Measurements from ENCODE around the gene CNTRL. TPM values are rescaled to one million over a fixed set of nuclear protein-coding genes. Genes with fewer than 3 reads are reported as not detected.

CNTRL gene
- total RNA-seq, 1 experiment from 2014 or later, result 13.4 TPM

DNA sequence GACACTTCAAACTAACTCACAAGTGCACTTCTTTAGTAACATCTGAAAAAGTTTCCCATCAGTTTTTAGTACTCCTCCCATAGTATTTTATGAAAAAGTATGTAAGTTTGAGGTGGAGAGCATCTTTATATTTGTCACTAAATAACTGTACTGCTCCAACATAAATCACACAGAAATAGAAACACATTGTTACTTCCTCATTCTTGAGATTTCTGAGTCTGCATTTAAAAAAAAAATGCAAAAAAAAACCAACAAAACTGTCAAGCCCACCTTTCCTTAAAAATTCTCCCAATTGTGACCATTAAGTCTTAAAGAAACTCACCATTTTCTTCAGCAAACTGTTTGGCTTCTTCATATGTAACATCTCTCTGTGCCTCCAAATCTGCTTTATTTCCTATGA, 108.2 kb downstream of the CNTRL start:
- Histone ChIP-seq H3K4me1 (ENCODE audit: control insufficient read depth in 1 of 2, insufficient read depth in 2 of 2, low read length in 2 of 2) (0 out of 4 replicates have a peak, but pooled peaks cover 0 to 3% of the 10 kb centered on the region in 2 experiments), H3K9me3 (ENCODE audit: control insufficient read depth in 1 of 2, insufficient read depth in 1 of 2, low read depth in 1 of 2, low read length in 2 of 2) (no peaks in the 10 kb centered on the region), H3K9ac (ENCODE audit: low read length) (no peak overlapping the region), H3K9me2 (ENCODE audit: insufficient read depth) (no peaks in the 10 kb centered on the region), H3K79me2 (ENCODE audit: insufficient read depth, low read length) (peaks cover 50% of the 10 kb centered on the region), H4K20me1 (ENCODE audit: insufficient read depth) (peaks cover 7% of the 10 kb centered on the region; the same call in 1 of the 2 replicates), H3K27ac (ENCODE audit: low read depth, low read length) (no peak overlapping the region), H3K4me3 (replicated peaks in 1 of 2; ENCODE audit: low read depth in 1 of 2, low read length in 2 of 2) (no peak overlapping the region), H3K36me3 (ENCODE audit: control insufficient read depth in 1 of 2, insufficient read depth in 2 of 2, low read length in 2 of 2) (peaks cover 4 to 13% of the 10 kb centered on the region in 2 experiments; a peak in 3 of 4 replicates), H3K4me2 (ENCODE audit: low read length) (no peak overlapping the region), H2AFZ (ENCODE audit: low read depth, low read length, poor library complexity, severe bottlenecking) (no peak overlapping the region), H3K27me3 (ENCODE audit: insufficient read depth, low read length) (no peaks in the 10 kb centered on the region)
- ChIA-PET POLR2A (no interaction called here), RAD21 (ENCODE audit: low non-redundant PET in 1 of 2, low total read pairs in 2 of 2, uncharacterized antibody in 2 of 2, unreplicated experiment in 2 of 2) (no interaction called here), CTCF (no interaction called here)
- ATAC-seq (no peak), DNase-seq (ENCODE audit: low read depth, low spot score) (no peak)
- intact Hi-C loops (cut with micrococcal nuclease), result no loop called here
- no TSS peak for BruUV-seq (replicated peaks)
- TF ChIP-seq EZH2phosphoT487 (IDR thresholded peaks at IDR 0.05; ENCODE audit: borderline replicate concordance), result no peak
- no peak for TF ChIP-seq POLR2AphosphoS5 (IDR thresholded peaks at IDR 0.05; ENCODE audit: low read depth, low read length)
- TF ChIP-seq CBX3 (IDR thresholded peaks at IDR 0.05; ENCODE audit: low read depth), result no peak
- TF ChIP-seq ZNF274 (IDR thresholded peaks at IDR 0.05; ENCODE audit: low read depth, low read length), result no peak

DNA sequence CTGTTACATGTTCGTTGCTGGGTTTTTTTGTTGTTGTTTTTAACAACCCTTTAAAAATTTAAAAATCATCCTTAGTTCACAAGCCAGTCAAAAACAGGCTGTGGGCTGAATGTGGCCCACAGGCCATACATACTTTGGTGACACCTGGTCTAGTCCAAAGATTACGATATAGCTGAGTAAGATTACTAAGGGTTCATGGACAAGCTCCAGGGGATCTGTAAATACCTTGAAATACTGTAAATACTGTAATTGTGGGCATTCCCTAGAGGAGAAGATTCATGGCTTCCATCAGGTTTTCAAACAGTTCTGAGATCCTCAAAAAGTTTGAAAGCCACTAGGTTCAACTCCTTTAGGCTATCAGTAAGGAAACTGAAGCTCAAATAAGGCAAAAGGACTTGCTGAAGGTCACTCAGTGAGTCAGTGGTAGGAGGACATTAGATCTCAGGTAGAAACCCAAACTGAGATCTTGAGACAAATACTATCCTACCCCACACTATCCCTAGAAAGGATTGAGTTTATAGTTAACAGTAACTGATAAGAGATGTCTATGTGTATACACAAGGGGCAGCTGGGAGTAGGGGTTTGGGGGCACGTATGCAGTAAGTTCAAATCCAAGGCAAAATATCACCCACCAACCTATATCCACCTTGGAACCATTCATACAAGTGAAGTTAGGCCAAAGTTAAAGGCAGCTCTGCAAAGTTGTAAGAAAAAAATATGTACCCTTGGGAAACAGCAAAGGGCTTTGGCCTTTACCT, 109.1 kb downstream of the CNTRL start:
- Histone ChIP-seq H2AFZ (ENCODE audit: low read depth, low read length, poor library complexity, severe bottlenecking) (no peak overlapping the region), H3K27ac (ENCODE audit: low read depth, low read length) (no peak overlapping the region), H3K27me3 (ENCODE audit: insufficient read depth, low read length) (no peaks in the 10 kb centered on the region), H3K9me2 (ENCODE audit: insufficient read depth) (no peaks in the 10 kb centered on the region), H3K36me3 (ENCODE audit: control insufficient read depth in 1 of 2, insufficient read depth in 2 of 2, low read length in 2 of 2) (peaks cover 4 to 13% of the 10 kb centered on the region in 2 experiments; a peak in 3 of 4 replicates), H3K79me2 (ENCODE audit: insufficient read depth, low read length) (peaks cover 57% of the 10 kb centered on the region), H3K9me3 (ENCODE audit: control insufficient read depth in 1 of 2, insufficient read depth in 1 of 2, low read depth in 1 of 2, low read length in 2 of 2) (no peaks in the 10 kb centered on the region), H3K4me3 (replicated peaks in 1 of 2; ENCODE audit: low read depth in 1 of 2, low read length in 2 of 2) (no peak overlapping the region), H3K4me1 (ENCODE audit: control insufficient read depth in 1 of 2, insufficient read depth in 2 of 2, low read length in 2 of 2) (0 out of 4 replicates have a peak, but pooled peaks cover 0 to 3% of the 10 kb centered on the region in 2 experiments), H3K9ac (ENCODE audit: low read length) (no peak overlapping the region), H4K20me1 (ENCODE audit: insufficient read depth) (peaks cover 7% of the 10 kb centered on the region; the same call in 1 of the 2 replicates), H3K4me2 (ENCODE audit: low read length) (no peak overlapping the region)
- ChIA-PET POLR2A (no interaction called here), CTCF (interaction anchor here (0.8 to 1.1 kb wide), 2 partner anchors 15 to 573 kb away, joined by 4 to 6 read pairs; no protein-coding TSS in a partner anchor), RAD21 (ENCODE audit: low non-redundant PET in 1 of 2, low total read pairs in 2 of 2, uncharacterized antibody in 2 of 2, unreplicated experiment in 2 of 2) (no interaction called here)
- DNase-seq (ENCODE audit: low read depth, low spot score) (no peak), ATAC-seq (no peak)
- no peak for TF ChIP-seq POLR2AphosphoS5 (IDR thresholded peaks at IDR 0.05; ENCODE audit: low read depth, low read length)
- TF ChIP-seq, protein P1, sequence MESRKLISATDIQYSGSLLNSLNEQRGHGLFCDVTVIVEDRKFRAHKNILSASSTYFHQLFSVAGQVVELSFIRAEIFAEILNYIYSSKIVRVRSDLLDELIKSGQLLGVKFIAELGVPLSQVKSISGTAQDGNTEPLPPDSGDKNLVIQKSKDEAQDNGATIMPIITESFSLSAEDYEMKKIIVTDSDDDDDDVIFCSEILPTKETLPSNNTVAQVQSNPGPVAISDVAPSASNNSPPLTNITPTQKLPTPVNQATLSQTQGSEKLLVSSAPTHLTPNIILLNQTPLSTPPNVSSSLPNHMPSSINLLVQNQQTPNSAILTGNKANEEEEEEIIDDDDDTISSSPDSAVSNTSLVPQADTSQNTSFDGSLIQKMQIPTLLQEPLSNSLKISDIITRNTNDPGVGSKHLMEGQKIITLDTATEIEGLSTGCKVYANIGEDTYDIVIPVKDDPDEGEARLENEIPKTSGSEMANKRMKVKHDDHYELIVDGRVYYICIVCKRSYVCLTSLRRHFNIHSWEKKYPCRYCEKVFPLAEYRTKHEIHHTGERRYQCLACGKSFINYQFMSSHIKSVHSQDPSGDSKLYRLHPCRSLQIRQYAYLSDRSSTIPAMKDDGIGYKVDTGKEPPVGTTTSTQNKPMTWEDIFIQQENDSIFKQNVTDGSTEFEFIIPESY (IDR thresholded peaks at IDR 0.05; ENCODE audit: extremely low read depth, insufficient replicate concordance, low read length), result no peak
- no peak for TF ChIP-seq EZH2phosphoT487 (IDR thresholded peaks at IDR 0.05; ENCODE audit: borderline replicate concordance)
- TF ChIP-seq EGR1 (IDR thresholded peaks at IDR 0.05; ENCODE audit: low read depth), result no peak
- TF ChIP-seq ZFX (IDR thresholded peaks at IDR 0.05), result no peak
- no peak for TF ChIP-seq ELF1 (IDR thresholded peaks at IDR 0.05; ENCODE audit: borderline replicate concordance, low read depth)
- BruUV-seq (replicated peaks), result no TSS peak
- intact Hi-C loops (cut with micrococcal nuclease), result no loop called here
